ENCODE results near the gene LIN7C. TPM values are rescaled to one million over a fixed set of nuclear protein-coding genes. Genes with fewer than 3 reads are reported as not detected.
"Not testable (repeated sequence)": the region's sequence is repeated elsewhere in the genome, so short reads cannot be mapped to it uniquely, and the experiment has no call there.

LIN7C gene
- total and polyA plus RNA-seq, 4 donors = 5.2 to 43.7 (median 25.8) TPM

DNA sequence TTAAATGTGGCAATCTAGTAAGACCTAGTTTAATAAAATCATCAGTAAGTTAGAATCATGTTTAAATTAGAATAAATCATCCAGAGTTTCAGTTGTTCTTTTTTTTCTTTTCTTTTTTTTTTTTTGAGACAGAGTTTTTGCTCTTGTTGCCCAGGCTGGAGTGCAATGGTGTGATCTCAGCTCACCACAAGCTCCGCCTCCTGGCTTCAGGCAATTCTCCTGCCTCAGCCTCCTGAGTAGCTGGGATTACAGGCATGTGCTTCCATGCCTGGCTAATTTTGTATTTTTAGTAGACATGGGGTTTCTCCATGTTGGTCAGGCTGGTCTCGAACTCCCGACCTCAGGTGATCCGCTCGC, 58.4 kb downstream of the LIN7C start:
- not testable (repeated sequence) for DNase-seq (ENCODE audit: low spot score); H3K27ac ChIP-seq (ENCODE audit: low read depth in 1 of 2, low read length in 2 of 2); H3K36me3 ChIP-seq (ENCODE audit: control insufficient read depth in 4 of 4, insufficient read depth in 3 of 4, low read depth in 1 of 4, low read length in 3 of 4); H3K27me3 ChIP-seq (ENCODE audit: control insufficient read depth in 4 of 4, insufficient read depth in 4 of 4, low read length in 3 of 4); H3K9me3 ChIP-seq (ENCODE audit: control insufficient read depth in 4 of 4, low read length in 3 of 4); H3K9ac ChIP-seq (ENCODE audit: low read depth in 1 of 2, low read length in 2 of 2); H3K4me3 ChIP-seq (ENCODE audit: low read depth in 1 of 3, low read length in 3 of 3)
- WGBS = 98% methylated on average over 5 of the region's 5 CpGs
- H3K4me1 ChIP-seq (ENCODE audit: control insufficient read depth in 4 of 4, insufficient read depth in 4 of 4, low read length in 3 of 4) = peaks cover 3 to 24% (median 7%) of the 10 kb centered on the region in 4 donors

- Histone ChIP-seq H3K9me3 (ENCODE audit: control insufficient read depth in 4 of 4, low read length in 3 of 4) (no peaks in the 10 kb centered on the region), H3K9ac (ENCODE audit: low read depth in 1 of 2, low read length in 2 of 2) (no peak overlapping the region), H3K4me1 (ENCODE audit: control insufficient read depth in 4 of 4, insufficient read depth in 4 of 4, low read length in 3 of 4) (peaks cover 2 to 22% (median 7%) of the 10 kb centered on the region in 4 donors), H3K27me3 (ENCODE audit: control insufficient read depth in 4 of 4, insufficient read depth in 4 of 4, low read length in 3 of 4) (no peaks in the 10 kb centered on the region), H3K4me3 (ENCODE audit: low read depth in 1 of 3, low read length in 3 of 3) (no peak overlapping the region), H3K36me3 (ENCODE audit: control insufficient read depth in 4 of 4, insufficient read depth in 3 of 4, low read depth in 1 of 4, low read length in 3 of 4) (no peaks in the 10 kb centered on the region), H3K27ac (ENCODE audit: low read depth in 1 of 2, low read length in 2 of 2) (no peak overlapping the region)
- WGBS = 93% methylated on average over 5 of the region's 5 CpGs
- TF ChIP-seq FOXA2 (IDR thresholded peaks at IDR 0.05) = no peak
- TF ChIP-seq NR2F2 (IDR thresholded peaks at IDR 0.05) = no peak
- no peak for DNase-seq (ENCODE audit: low spot score)
Observed at GRCh38 chr11:27447288-27448183, 59.0 kb downstream of the LIN7C start.

- DNase-seq (ENCODE audit: low spot score) = no peak
- Histone ChIP-seq H3K36me3 (ENCODE audit: control insufficient read depth in 4 of 4, insufficient read depth in 3 of 4, low read depth in 1 of 4, low read length in 3 of 4) (no peaks in the 10 kb centered on the region), H3K9me3 (ENCODE audit: control insufficient read depth in 4 of 4, low read length in 3 of 4) (no peaks in the 10 kb centered on the region), H3K9ac (ENCODE audit: low read depth in 1 of 2, low read length in 2 of 2) (no peak overlapping the region), H3K27me3 (ENCODE audit: control insufficient read depth in 4 of 4, insufficient read depth in 4 of 4, low read length in 3 of 4) (no peaks in the 10 kb centered on the region), H3K4me3 (ENCODE audit: low read depth in 1 of 3, low read length in 3 of 3) (no peak overlapping the region), H3K27ac (ENCODE audit: low read depth in 1 of 2, low read length in 2 of 2) (no peak overlapping the region), H3K4me1 (ENCODE audit: control insufficient read depth in 4 of 4, insufficient read depth in 4 of 4, low read length in 3 of 4) (peaks cover 0 to 14% (median 1%) of the 10 kb centered on the region in 4 donors)
- no peak for TF ChIP-seq ATF3 (IDR thresholded peaks at IDR 0.05)
- TF ChIP-seq SP1 (IDR thresholded peaks at IDR 0.05) = no peak
- TF ChIP-seq REST (IDR thresholded peaks at IDR 0.05) = no peak
- no peak for TF ChIP-seq RAD21 (IDR thresholded peaks at IDR 0.05)
- no peak for TF ChIP-seq FOXA1 (IDR thresholded peaks at IDR 0.05)
- TF ChIP-seq, protein P1, sequence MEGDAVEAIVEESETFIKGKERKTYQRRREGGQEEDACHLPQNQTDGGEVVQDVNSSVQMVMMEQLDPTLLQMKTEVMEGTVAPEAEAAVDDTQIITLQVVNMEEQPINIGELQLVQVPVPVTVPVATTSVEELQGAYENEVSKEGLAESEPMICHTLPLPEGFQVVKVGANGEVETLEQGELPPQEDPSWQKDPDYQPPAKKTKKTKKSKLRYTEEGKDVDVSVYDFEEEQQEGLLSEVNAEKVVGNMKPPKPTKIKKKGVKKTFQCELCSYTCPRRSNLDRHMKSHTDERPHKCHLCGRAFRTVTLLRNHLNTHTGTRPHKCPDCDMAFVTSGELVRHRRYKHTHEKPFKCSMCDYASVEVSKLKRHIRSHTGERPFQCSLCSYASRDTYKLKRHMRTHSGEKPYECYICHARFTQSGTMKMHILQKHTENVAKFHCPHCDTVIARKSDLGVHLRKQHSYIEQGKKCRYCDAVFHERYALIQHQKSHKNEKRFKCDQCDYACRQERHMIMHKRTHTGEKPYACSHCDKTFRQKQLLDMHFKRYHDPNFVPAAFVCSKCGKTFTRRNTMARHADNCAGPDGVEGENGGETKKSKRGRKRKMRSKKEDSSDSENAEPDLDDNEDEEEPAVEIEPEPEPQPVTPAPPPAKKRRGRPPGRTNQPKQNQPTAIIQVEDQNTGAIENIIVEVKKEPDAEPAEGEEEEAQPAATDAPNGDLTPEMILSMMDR (IDR thresholded peaks at IDR 0.05; ENCODE audit: low read depth, low read length, missing input control) = no peak
- no peak for TF ChIP-seq EGR1 (IDR thresholded peaks at IDR 0.05; ENCODE audit: low read depth in 2 of 2)
- 95% methylated on average over 4 of the region's 4 CpGs for WGBS
Observed at GRCh38 chr11:27445625-27446024, 60.9 kb downstream of the LIN7C start.

Data from liver (tissue), 9 donors.